Measurements from ENCODE around the gene CTNND2. TPM values are rescaled to one million over a fixed set of nuclear protein-coding genes. Genes with fewer than 3 reads are reported as not detected.
A peak's percentile ranks its signal among the peaks of the same experiment; 100 is the strongest.

The CTNND2 gene
- total RNA-seq, 1 donor from 2014 or later, result 18.4 TPM

- TF ChIP-seq CTCF (IDR thresholded peaks at IDR 0.05; ENCODE audit: borderline replicate concordance), result no peak
- no peak overlapping the region for H3K4me3 ChIP-seq
- H3K27ac ChIP-seq (replicated peaks), result no peak overlapping the region
- intact Hi-C loops (cut with micrococcal nuclease), result no loop called here
- H3K4me1 ChIP-seq, result peaks cover 12% of the 10 kb centered on the region
- peaks cover 9% of the 10 kb centered on the region for H3K27me3 ChIP-seq (ENCODE audit: low read depth)
- no peak for DNase-seq
- no peaks in the 10 kb centered on the region for H3K36me3 ChIP-seq
- H3K9me3 ChIP-seq (replicated peaks), result no peaks in the 10 kb centered on the region
Measured at GRCh38 chr5:11157132-11157531, 747.1 kb downstream of the CTNND2 start.

DNA sequence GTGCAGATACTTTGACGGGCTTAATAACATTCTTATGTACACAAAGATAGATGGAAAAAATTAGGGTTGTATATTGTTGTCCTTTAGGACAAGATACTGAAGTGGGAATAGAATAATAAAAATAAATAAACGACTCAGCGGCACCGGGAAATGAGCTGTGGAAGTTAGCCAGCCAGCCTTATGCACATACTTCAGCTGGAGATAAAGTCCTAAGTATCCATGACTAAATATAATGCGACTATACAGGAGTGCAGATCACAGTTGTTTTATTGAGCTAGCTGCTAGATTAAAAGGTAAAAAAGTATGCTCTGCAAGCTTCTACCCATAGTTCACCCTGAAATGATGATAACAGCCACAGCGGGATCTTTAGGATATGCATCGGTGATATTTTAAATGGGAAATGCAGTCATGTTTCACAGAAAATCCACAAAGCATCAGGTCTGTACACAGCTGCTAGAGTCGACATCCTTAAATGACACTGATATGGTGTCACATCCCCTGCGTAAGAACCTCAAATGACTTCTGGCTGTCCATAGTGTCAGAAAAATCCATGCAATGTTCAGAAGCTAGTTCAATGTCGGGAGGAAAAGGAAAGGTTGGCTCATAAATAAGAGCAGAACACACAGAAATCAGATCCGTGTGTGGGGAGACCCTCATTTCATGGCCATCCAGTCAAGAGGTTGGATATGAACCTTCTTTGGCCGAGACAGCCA lies 750.4 kb downstream of the CTNND2 start:
- peaks cover 11% of the 10 kb centered on the region for H3K27me3 ChIP-seq (ENCODE audit: low read depth)
- H3K36me3 ChIP-seq, result no peaks in the 10 kb centered on the region
- TF ChIP-seq CTCF (IDR thresholded peaks at IDR 0.05; ENCODE audit: borderline replicate concordance), result no peak
- H3K9me3 ChIP-seq (replicated peaks), result no peaks in the 10 kb centered on the region
- peak overlapping the region; percentile 13 for H3K4me3 ChIP-seq
- intact Hi-C loops (cut with micrococcal nuclease), result no loop called here
- H3K4me1 ChIP-seq, result peaks cover 12% of the 10 kb centered on the region
- DNase-seq, result no peak
- no peak overlapping the region for H3K27ac ChIP-seq (replicated peaks)

GRCh38 chr5:11152368-11152767 lies 751.9 kb downstream of the CTNND2 start:
- no peaks in the 10 kb centered on the region for H3K36me3 ChIP-seq
- TF ChIP-seq CTCF (IDR thresholded peaks at IDR 0.05; ENCODE audit: borderline replicate concordance), result no peak

DNA sequence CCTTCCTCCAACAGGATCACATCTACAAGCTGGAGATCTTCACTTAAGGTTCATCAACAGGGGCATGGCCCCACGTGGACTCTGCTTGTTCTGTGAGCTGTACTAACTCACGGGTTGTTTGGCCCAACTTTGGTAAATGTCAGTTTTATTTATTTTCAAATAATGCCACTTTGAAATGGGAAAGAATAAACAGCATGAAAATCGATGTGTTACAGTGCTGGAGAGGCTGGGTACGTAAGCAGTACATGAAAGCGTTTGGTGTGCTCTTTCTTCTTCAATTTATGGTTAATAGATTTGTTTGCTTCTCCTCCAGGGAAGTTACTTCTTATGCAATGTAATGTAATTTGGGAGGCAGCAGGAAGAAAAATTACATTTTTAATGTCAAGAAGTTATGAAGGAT lies 753.3 kb downstream of the CTNND2 start:
- intact Hi-C loops (cut with micrococcal nuclease), result no loop called here
- H3K36me3 ChIP-seq, result no peaks in the 10 kb centered on the region
- H3K27ac ChIP-seq (replicated peaks), result no peak overlapping the region
- H3K9me3 ChIP-seq (replicated peaks), result no peaks in the 10 kb centered on the region
- TF ChIP-seq CTCF (IDR thresholded peaks at IDR 0.05; ENCODE audit: borderline replicate concordance), result no peak
- H3K27me3 ChIP-seq (ENCODE audit: low read depth), result peaks cover 6% of the 10 kb centered on the region
- peaks cover 12% of the 10 kb centered on the region for H3K4me1 ChIP-seq
- no peak for DNase-seq
- no peak overlapping the region for H3K4me3 ChIP-seq

More at GRCh38 chr5:11152368-11152767, 751.9 kb downstream of the CTNND2 start:
- Histone ChIP-seq H3K4me3 (no peak overlapping the region), H3K9me3 (replicated peaks) (no peaks in the 10 kb centered on the region), H3K27me3 (ENCODE audit: low read depth) (peaks cover 9% of the 10 kb centered on the region), H3K4me1 (peaks cover 12% of the 10 kb centered on the region), H3K27ac (replicated peaks) (no peak overlapping the region)
- DNase-seq, result no peak
- intact Hi-C loops (cut with micrococcal nuclease), result no loop called here

GRCh38 chr5:11148810-11149539 lies 755.3 kb downstream of the CTNND2 start:
- Histone ChIP-seq H3K27ac (replicated peaks) (no peak overlapping the region), H3K4me1 (peaks cover 7% of the 10 kb centered on the region), H3K4me3 (no peak overlapping the region), H3K36me3 (no peaks in the 10 kb centered on the region), H3K27me3 (ENCODE audit: low read depth) (peaks cover 16% of the 10 kb centered on the region), H3K9me3 (replicated peaks) (no peaks in the 10 kb centered on the region)
- TF ChIP-seq CTCF (IDR thresholded peaks at IDR 0.05; ENCODE audit: borderline replicate concordance), result no peak
- no peak for DNase-seq
- intact Hi-C loops (cut with micrococcal nuclease), result no loop called here
